Cardiac muscle cell (in vitro differentiated cells and primary cell): Measurements from ENCODE around the gene KRT14. TPM values are rescaled to one million over a fixed set of nuclear protein-coding genes. Genes with fewer than 3 reads are reported as not detected.

Source experiments
- DNase-seq, 2 donors: peaks; one replicate each; pipeline versions ENCODE4 v3.0.0 to v3.0.0-alpha.2; 2010 to 2017; ENCODE audit warnings: low read depth in 1 of 2, low spot score in 1 of 2
- H3K27ac ChIP-seq: fragments of 200-600 bp; sonication (generic); 2 replicates; pipeline ENCODE4 v1.5.1; 2016
- H3K27me3 ChIP-seq: fragments of 200-600 bp; sonication (generic); 2 replicates; pipeline ENCODE4 v1.6.0; 2016; ENCODE audit warnings: control low read depth
- H3K36me3 ChIP-seq: fragments of 200-600 bp; sonication (generic); 2 replicates; pipeline ENCODE4 v1.5.1; 2016; ENCODE audit warnings: control low read depth
- H3K4me1 ChIP-seq: fragments of 200-600 bp; sonication (generic); 2 replicates; pipeline ENCODE4 v1.8.1; 2017; ENCODE audit warnings: low read depth, mild to moderate bottlenecking, mixed run types
- H3K4me3 ChIP-seq: fragments of 200-600 bp; sonication (generic); 2 replicates; pipeline ENCODE4 v1.5.1; 2016; ENCODE audit warnings: mild to moderate bottlenecking
- H3K9me3 ChIP-seq: fragments of 200-600 bp; sonication (generic); 2 replicates; pipeline ENCODE4 v1.5.1; 2017; ENCODE audit warnings: low read depth, mild to moderate bottlenecking, control low read depth
- polyA plus RNA-seq: library from polyadenylated mRNA; unstranded; fragments of >200 nt; fragmentation: Nextera tagmentation; extraction: Ambion mirVana; gene quantifications from 2 replicates; pipeline ENCODE4 v1.2.1, GENCODE V29; 2016
- total RNA-seq: library from RNA; depleted of rRNA; stranded (reverse); fragments of >200 nt; gene quantifications from 2 replicates; pipeline ENCODE4 v1.2.3, GENCODE V29; 2016
- TF ChIP-seq, protein P1 (sequence below): IDR thresholded peaks from 2 replicates; pipeline ENCODE4 v1.5.1; 2012; ENCODE audit warnings: low read depth, mild to moderate bottlenecking, low read length

The KRT14 gene
- total RNA-seq = not detected in 2 replicates
- polyA plus RNA-seq = 0.20 TPM in 1 of 2 replicates, not detected in the other

DNA sequence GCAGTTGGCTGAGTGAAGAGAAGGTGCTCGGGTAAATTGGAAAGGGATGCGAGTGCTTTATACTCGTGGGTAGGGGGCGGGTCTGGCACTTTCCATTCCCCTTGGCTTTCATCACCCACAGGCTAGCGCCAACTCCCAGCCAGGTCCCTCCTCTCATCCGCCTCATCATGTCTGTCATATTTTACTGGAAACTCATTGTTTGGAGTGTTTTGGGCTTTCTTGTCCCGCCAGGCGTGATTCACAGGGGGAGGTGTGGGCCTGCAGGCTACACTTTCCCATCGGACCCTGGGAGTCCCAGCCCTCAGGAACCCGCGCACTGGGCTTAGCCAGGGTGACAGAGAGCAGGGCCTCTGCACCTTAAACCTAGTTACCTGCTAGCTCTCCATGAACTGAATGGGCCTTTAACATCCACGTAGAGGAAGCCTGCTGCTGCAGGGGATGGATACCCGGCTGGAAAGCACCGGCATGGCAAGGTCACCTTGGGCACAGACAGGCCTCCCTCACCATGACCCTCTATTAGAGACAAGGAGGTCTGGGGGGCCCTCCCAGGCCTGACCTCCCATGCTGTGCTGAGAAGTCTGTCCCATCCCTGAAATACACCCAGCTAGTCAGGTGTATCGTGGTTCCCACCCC, at the start of gene KRT14:
TSS of gene KRT14 (minus strand) at position 33 of the 633 bp plus-strand sequence. CDS start 61 bp downstream, outside the sequence.
- DNase-seq = no peak
- TF ChIP-seq, protein P1, sequence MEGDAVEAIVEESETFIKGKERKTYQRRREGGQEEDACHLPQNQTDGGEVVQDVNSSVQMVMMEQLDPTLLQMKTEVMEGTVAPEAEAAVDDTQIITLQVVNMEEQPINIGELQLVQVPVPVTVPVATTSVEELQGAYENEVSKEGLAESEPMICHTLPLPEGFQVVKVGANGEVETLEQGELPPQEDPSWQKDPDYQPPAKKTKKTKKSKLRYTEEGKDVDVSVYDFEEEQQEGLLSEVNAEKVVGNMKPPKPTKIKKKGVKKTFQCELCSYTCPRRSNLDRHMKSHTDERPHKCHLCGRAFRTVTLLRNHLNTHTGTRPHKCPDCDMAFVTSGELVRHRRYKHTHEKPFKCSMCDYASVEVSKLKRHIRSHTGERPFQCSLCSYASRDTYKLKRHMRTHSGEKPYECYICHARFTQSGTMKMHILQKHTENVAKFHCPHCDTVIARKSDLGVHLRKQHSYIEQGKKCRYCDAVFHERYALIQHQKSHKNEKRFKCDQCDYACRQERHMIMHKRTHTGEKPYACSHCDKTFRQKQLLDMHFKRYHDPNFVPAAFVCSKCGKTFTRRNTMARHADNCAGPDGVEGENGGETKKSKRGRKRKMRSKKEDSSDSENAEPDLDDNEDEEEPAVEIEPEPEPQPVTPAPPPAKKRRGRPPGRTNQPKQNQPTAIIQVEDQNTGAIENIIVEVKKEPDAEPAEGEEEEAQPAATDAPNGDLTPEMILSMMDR = no peak
- Histone ChIP-seq H3K27me3 (no peaks in the 10 kb centered on the region), H3K9me3 (no peaks in the 10 kb centered on the region), H3K4me1 (peaks cover 7% of the 10 kb centered on the region), H3K36me3 (no peaks in the 10 kb centered on the region), H3K4me3 (no peak within 1 kb of the TSS), H3K27ac (no peak within 1 kb of the TSS)

DNA sequence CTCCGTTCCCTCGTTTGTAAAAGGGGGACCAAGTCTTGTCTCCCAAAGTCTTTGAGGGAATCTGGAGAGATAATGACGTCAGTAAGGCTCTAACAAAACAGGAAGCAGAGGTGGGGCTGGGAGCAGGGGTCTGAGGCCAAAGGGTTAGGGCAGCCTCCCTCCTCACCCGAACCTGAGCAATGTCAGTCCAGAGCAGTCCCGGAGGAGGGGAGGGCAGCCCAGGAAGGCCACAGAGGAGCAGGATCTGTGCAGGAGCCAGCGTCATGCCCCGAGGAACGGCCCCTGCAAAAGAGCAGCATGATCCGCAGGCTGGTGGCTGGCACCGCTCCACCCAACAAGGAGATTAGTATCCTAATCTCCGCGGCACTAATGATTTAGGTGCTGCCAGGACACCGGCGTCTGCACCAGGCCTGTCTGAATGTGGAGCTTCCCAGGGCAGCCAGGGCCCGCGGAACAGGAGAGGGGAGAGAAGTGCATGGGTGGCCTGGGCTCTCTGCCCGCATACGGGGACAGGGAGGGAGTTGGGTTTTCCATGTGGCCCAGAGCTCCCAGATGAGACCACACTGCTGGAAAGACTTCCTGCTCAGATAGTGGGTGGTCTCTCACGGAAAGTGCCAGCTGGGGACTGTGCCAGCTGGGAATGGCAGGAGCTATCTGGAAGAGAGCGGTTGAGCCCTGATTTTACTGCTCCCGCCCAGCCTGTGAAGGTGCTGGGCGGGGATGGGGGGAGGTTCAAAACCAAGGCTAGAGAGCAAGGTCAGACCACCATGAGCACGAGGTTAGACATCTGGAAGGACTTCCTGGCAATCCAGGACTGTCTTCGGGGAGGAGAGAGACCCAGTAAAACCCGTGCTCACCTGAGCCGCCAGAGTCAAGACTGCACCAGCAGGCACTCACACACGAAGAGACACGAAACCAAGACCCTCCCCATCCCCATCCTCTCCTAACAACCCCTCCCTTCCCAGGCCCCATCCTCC, 48.7 kb upstream of the KRT14 start:
- no peaks in the 10 kb centered on the region for H3K36me3 ChIP-seq
- H3K27ac ChIP-seq = no peak overlapping the region
- no peaks in the 10 kb centered on the region for H3K9me3 ChIP-seq
- H3K27me3 ChIP-seq = no peaks in the 10 kb centered on the region
- peak in 1 of 2 donors; percentile 26 for DNase-seq
- no peaks in the 10 kb centered on the region for H3K4me1 ChIP-seq
- TF ChIP-seq, protein P1 = no peak
- no peak overlapping the region for H3K4me3 ChIP-seq

GRCh38 chr17:41634639-41635038, 47.9 kb upstream of the KRT14 start:
- TF ChIP-seq, protein P1 = no peak
- Histone ChIP-seq H3K4me3 (no peak overlapping the region), H3K36me3 (no peaks in the 10 kb centered on the region), H3K27me3 (no peaks in the 10 kb centered on the region), H3K4me1 (no peaks in the 10 kb centered on the region), H3K9me3 (no peaks in the 10 kb centered on the region), H3K27ac (no peak overlapping the region)
- DNase-seq = no peak

GRCh38 chr17:41633556-41634199, 47.0 kb upstream of the KRT14 start:
- Histone ChIP-seq H3K27ac (no peak overlapping the region), H3K27me3 (no peaks in the 10 kb centered on the region), H3K4me1 (no peaks in the 10 kb centered on the region), H3K9me3 (no peaks in the 10 kb centered on the region), H3K36me3 (no peaks in the 10 kb centered on the region), H3K4me3 (no peak overlapping the region)
- TF ChIP-seq, protein P1 = no peak
- peak in 1 of 2 donors; percentile 14 for DNase-seq

DNA sequence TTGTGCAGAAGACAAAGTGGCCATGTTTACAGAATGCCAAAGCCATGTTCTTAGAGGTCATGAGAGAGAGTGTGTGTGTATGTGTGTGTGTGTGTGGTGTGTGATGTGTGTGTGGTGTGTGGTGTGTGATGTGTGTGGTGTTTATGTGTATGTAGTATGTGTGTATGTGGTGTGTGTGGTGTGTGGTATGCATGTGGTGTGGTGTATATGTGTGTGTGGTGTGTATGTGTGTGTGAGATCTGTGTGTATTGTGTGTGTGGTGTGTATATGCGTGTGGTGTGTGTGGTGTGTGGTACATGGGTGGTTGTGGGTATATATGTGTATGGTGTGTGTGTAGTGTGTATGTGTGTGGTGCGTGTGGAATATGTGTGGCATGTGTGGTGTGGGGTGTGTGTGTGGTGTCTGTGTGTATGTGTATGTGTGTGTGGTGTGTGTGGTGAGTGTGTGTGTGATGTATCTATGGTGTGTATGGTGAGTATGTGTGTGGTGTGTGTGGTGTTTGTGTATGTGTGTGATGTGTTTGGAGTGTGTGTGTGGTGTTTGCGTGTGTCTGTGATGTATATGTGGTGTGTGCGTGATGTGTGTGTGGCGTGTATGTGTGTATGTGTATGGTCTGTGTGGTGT, 45.9 kb upstream of the KRT14 start:
- Histone ChIP-seq H3K36me3 (no peaks in the 10 kb centered on the region), H3K27me3 (no peaks in the 10 kb centered on the region), H3K9me3 (no peaks in the 10 kb centered on the region), H3K4me1 (no peaks in the 10 kb centered on the region), H3K27ac (no peak overlapping the region), H3K4me3 (no peak overlapping the region)
- no peak for DNase-seq
- TF ChIP-seq, protein P1 = no peak
